Amygdala (tissue), 56 donors: ENCODE results near the gene HMX1.

Source experiments
- DNase-seq, 56 donors: peaks; one replicate each; lab custom pipeline; 2025; lab: John Stamatoyannopoulos, UW

The HMX1 gene

GRCh38 chr4:8830611-8831200 lies 40.9 kb downstream of the HMX1 start:
- no peak for DNase-seq

- DNase-seq: no peak
These were observed 41.6 kb downstream of the HMX1 start for GRCh38 chr4:8830056-8830455.

GRCh38 chr4:8829584-8829983 lies 42.1 kb downstream of the HMX1 start:
- DNase-seq: no peak

- DNase-seq: no peak
These were observed 42.8 kb downstream of the HMX1 start for GRCh38 chr4:8828869-8829268.

- no peak for DNase-seq
These were observed 50.3 kb downstream of the HMX1 start for GRCh38 chr4:8821151-8821950.

- DNase-seq: no peak
These were observed 51.2 kb downstream of the HMX1 start for GRCh38 chr4:8820178-8821102.

- no peak for DNase-seq
These were observed 52.0 kb downstream of the HMX1 start for GRCh38 chr4:8819473-8820177.

- no peak for DNase-seq
These were observed 52.6 kb downstream of the HMX1 start for GRCh38 chr4:8819019-8819418.

GRCh38 chr4:8818063-8818881 lies 53.4 kb downstream of the HMX1 start:
- no peak for DNase-seq

- no peak for DNase-seq
These were observed 53.9 kb downstream of the HMX1 start for GRCh38 chr4:8817813-8818062.

GRCh38 chr4:8817096-8817812 lies 54.4 kb downstream of the HMX1 start:
- no peak for DNase-seq
